Skeletal muscle tissue (tissue), 4 donors: ENCODE results near the gene SPATA45. TPM values are rescaled to one million over a fixed set of nuclear protein-coding genes. Genes with fewer than 3 reads are reported as not detected.

Source experiments
- H3K27ac ChIP-seq: one replicate; pipeline ENCODE4 v1.7.0; 2013; ENCODE audit warnings: mild to moderate bottlenecking, low read depth, low read length, inconsistent platforms
- H3K27me3 ChIP-seq, 3 donors: one replicate each; pipeline ENCODE4 v1.7.0; 2013; ENCODE audit warnings: low read length in 3 of 3; ENCODE audit not compliant: control insufficient read depth in 3 of 3, insufficient read depth in 3 of 3
- H3K36me3 ChIP-seq, 3 donors: one replicate each; pipeline ENCODE4 v1.7.0; 2013; ENCODE audit warnings: low read length in 3 of 3; ENCODE audit not compliant: control insufficient read depth in 3 of 3, insufficient read depth in 3 of 3
- H3K4me1 ChIP-seq, 3 donors: one replicate each; pipeline ENCODE4 v1.7.0; 2013; ENCODE audit warnings: low read length in 3 of 3, mild to moderate bottlenecking in 3 of 3; ENCODE audit not compliant: control insufficient read depth in 3 of 3, insufficient read depth in 3 of 3
- H3K4me3 ChIP-seq, 3 donors: one replicate each; pipeline ENCODE4 v1.7.0; 2013; ENCODE audit warnings: low read length in 3 of 3
- H3K9ac ChIP-seq, 3 donors: one replicate each; pipeline ENCODE4 v1.7.0; 2013; ENCODE audit warnings: low read length in 3 of 3, mild to moderate bottlenecking in 3 of 3, moderate library complexity in 2 of 3, low read depth in 1 of 3
- H3K9me3 ChIP-seq, 3 donors: one replicate each; pipeline ENCODE4 v1.7.0; 2013; ENCODE audit warnings: low read length in 3 of 3; ENCODE audit not compliant: control insufficient read depth in 3 of 3
- total RNA-seq: library from RNA; depleted of rRNA; stranded (reverse); fragments of >200 nt; gene quantifications from one replicate; pipeline ENCODE4 v1.2.3, GENCODE V29; 2014
- donor health status: Osteomylitis.

The SPATA45 gene
- total RNA-seq, 1 donor from 2014 or later = 1.6 TPM

GRCh38 chr1:212816567-212817278, 30.7 kb downstream of the SPATA45 start:
- Histone ChIP-seq H3K27me3 (no peaks in the 10 kb centered on the region), H3K27ac (no peak overlapping the region), H3K36me3 (no peaks in the 10 kb centered on the region), H3K9ac (no peak overlapping the region), H3K9me3 (no peaks in the 10 kb centered on the region), H3K4me3 (no peak overlapping the region), H3K4me1 (no peaks in the 10 kb centered on the region)

- no peaks in the 10 kb centered on the region for H3K9me3 ChIP-seq
- H3K27ac ChIP-seq = no peak overlapping the region
- H3K4me3 ChIP-seq = no peak overlapping the region
- no peaks in the 10 kb centered on the region for H3K27me3 ChIP-seq
- no peak overlapping the region for H3K9ac ChIP-seq
- no peaks in the 10 kb centered on the region for H3K4me1 ChIP-seq
- H3K36me3 ChIP-seq = no peaks in the 10 kb centered on the region
These were observed 32.7 kb downstream of the SPATA45 start for GRCh38 chr1:212814537-212815334.

GRCh38 chr1:212805767-212806166, 41.7 kb downstream of the SPATA45 start:
- Histone ChIP-seq H3K4me3 (no peak overlapping the region), H3K27ac (no peak overlapping the region), H3K9ac (no peak overlapping the region), H3K36me3 (peaks cover 6 to 29% (median 20%) of the 10 kb centered on the region in 3 donors), H3K27me3 (no peaks in the 10 kb centered on the region), H3K4me1 (no peaks in the 10 kb centered on the region), H3K9me3 (no peaks in the 10 kb centered on the region)

GRCh38 chr1:212797681-212798080, 49.8 kb downstream of the SPATA45 start:
- H3K4me3 ChIP-seq = no peak overlapping the region
- H3K4me1 ChIP-seq = peaks cover 2 to 3% (median 3%) of the 10 kb centered on the region in 3 donors
- H3K27me3 ChIP-seq = no peaks in the 10 kb centered on the region
- H3K27ac ChIP-seq = no peak overlapping the region
- peaks cover 12 to 34% (median 27%) of the 10 kb centered on the region in 3 donors for H3K36me3 ChIP-seq
- no peaks in the 10 kb centered on the region for H3K9me3 ChIP-seq
- no peak overlapping the region for H3K9ac ChIP-seq

GRCh38 chr1:212794561-212795014, 52.9 kb downstream of the SPATA45 start:
- Histone ChIP-seq H3K27me3 (no peaks in the 10 kb centered on the region), H3K9me3 (no peaks in the 10 kb centered on the region), H3K4me3 (no peak overlapping the region), H3K36me3 (peaks cover 10 to 26% (median 19%) of the 10 kb centered on the region in 3 donors), H3K4me1 (peaks cover 7 to 11% (median 9%) of the 10 kb centered on the region in 3 donors), H3K9ac (no peak overlapping the region), H3K27ac (no peak overlapping the region)

- Histone ChIP-seq H3K4me3 (peak overlapping the region; percentile 94 to 99 (median 99)), H3K4me1 (peaks cover 7 to 11% (median 9%) of the 10 kb centered on the region in 3 donors), H3K27ac (peak overlapping the region; percentile 97), H3K9ac (peak overlapping the region; percentile 93 to 99 (median 98)), H3K27me3 (no peaks in the 10 kb centered on the region), H3K36me3 (peaks cover 9 to 11% (median 10%) of the 10 kb centered on the region in 3 donors), H3K9me3 (no peaks in the 10 kb centered on the region)
These were observed 55.0 kb downstream of the SPATA45 start for GRCh38 chr1:212792396-212792908.

GRCh38 chr1:212791676-212792395, 55.6 kb downstream of the SPATA45 start, which contains the start of the genes NSL1 and TATDN3:
Gene NSL1, minus strand, starts transcription at chr1:212791777. Its CDS starts 14 bp downstream, at chr1:212791763.
Gene TATDN3, plus strand, starts transcription at chr1:212791894. Its CDS starts 28 bp downstream, at chr1:212791922.
- Histone ChIP-seq H3K27ac (peak within 1 kb of the TSS; percentile 97), H3K36me3 (peaks cover 5 to 8% (median 6%) of the 10 kb centered on the region in 3 donors), H3K4me1 (peaks cover 7 to 11% (median 9%) of the 10 kb centered on the region in 3 donors), H3K4me3 (peak within 1 kb of the TSS; percentile 94 to 99 (median 99)), H3K9ac (peak within 1 kb of the TSS; percentile 93 to 99 (median 98)), H3K27me3 (no peaks in the 10 kb centered on the region), H3K9me3 (no peaks in the 10 kb centered on the region)

- H3K27me3 ChIP-seq = no peaks in the 10 kb centered on the region
- peak overlapping the region; percentile 97 for H3K27ac ChIP-seq
- peaks cover 7 to 11% (median 9%) of the 10 kb centered on the region in 3 donors for H3K4me1 ChIP-seq
- peak overlapping the region; percentile 93 to 99 (median 98) for H3K9ac ChIP-seq
- H3K4me3 ChIP-seq = peak overlapping the region; percentile 94 to 99 (median 99)
- peaks cover 4 to 10% (median 7%) of the 10 kb centered on the region in 3 donors for H3K36me3 ChIP-seq
- no peaks in the 10 kb centered on the region for H3K9me3 ChIP-seq
These were observed 56.2 kb downstream of the SPATA45 start for GRCh38 chr1:212791261-212791675.

GRCh38 chr1:212785871-212786270, 61.6 kb downstream of the SPATA45 start:
- Histone ChIP-seq H3K4me3 (no peak overlapping the region), H3K4me1 (peaks cover 0 to 5% (median under 1%) of the 10 kb centered on the region in 3 donors), H3K36me3 (peaks cover 5 to 38% (median 30%) of the 10 kb centered on the region in 3 donors)

More at GRCh38 chr1:212785871-212786270, 61.6 kb downstream of the SPATA45 start:
- Histone ChIP-seq H3K27ac (no peak overlapping the region), H3K27me3 (no peaks in the 10 kb centered on the region), H3K9me3 (no peaks in the 10 kb centered on the region), H3K9ac (no peak overlapping the region)
